OCI-M1 (cell line): ENCODE measurements around the gene MAP3K21.
A peak's percentile ranks its signal among the peaks of the same experiment; 100 is the strongest.

Experiments used
- DNase-seq: peaks from one replicate; lab custom pipeline; 2025; lab: John Stamatoyannopoulos, UW

MAP3K21 gene

GRCh38 chr1:233359431-233359830 lies 31.9 kb downstream of the MAP3K21 start:
- no peak for DNase-seq

- DNase-seq = no peak
Observed at GRCh38 chr1:233359905-233360304, 32.4 kb downstream of the MAP3K21 start.

- DNase-seq = no peak
Observed at GRCh38 chr1:233360525-233361102, 33.1 kb downstream of the MAP3K21 start.

GRCh38 chr1:233361876-233362275 lies 34.4 kb downstream of the MAP3K21 start:
- no peak for DNase-seq

GRCh38 chr1:233362743-233363142 lies 35.2 kb downstream of the MAP3K21 start:
- DNase-seq = no peak

GRCh38 chr1:233364026-233364425 lies 36.5 kb downstream of the MAP3K21 start:
- no peak for DNase-seq

- DNase-seq = peak; percentile 29
Observed at GRCh38 chr1:233364695-233365539, 37.4 kb downstream of the MAP3K21 start.

GRCh38 chr1:233366575-233366974 lies 39.1 kb downstream of the MAP3K21 start:
- DNase-seq = no peak

- DNase-seq = no peak
Observed at GRCh38 chr1:233367057-233367803, 39.7 kb downstream of the MAP3K21 start.

- DNase-seq = no peak
Observed at GRCh38 chr1:233368106-233368788, 40.7 kb downstream of the MAP3K21 start.

GRCh38 chr1:233368789-233369130 lies 41.2 kb downstream of the MAP3K21 start:
- no peak for DNase-seq

GRCh38 chr1:233372218-233373120 lies 44.9 kb downstream of the MAP3K21 start:
- DNase-seq = no peak

GRCh38 chr1:233373226-233373625 lies 45.7 kb downstream of the MAP3K21 start:
- DNase-seq = no peak

GRCh38 chr1:233375653-233376052 lies 48.1 kb downstream of the MAP3K21 start:
- no peak for DNase-seq

GRCh38 chr1:233376382-233377110 lies 49.0 kb downstream of the MAP3K21 start:
- DNase-seq = no peak

- no peak for DNase-seq
Observed at GRCh38 chr1:233379869-233380438, 52.4 kb downstream of the MAP3K21 start.

GRCh38 chr1:233381806-233382205 lies 54.3 kb downstream of the MAP3K21 start:
- no peak for DNase-seq

- DNase-seq = no peak
Observed at GRCh38 chr1:233383984-233384383, 56.5 kb downstream of the MAP3K21 start.

GRCh38 chr1:233386336-233386735 lies 58.8 kb downstream of the MAP3K21 start:
- DNase-seq = no peak

GRCh38 chr1:233387585-233387984 lies 60.1 kb downstream of the MAP3K21 start:
- DNase-seq = no peak
